ENCODE data around the gene GALNT17.

Gene GALNT17

DNA sequence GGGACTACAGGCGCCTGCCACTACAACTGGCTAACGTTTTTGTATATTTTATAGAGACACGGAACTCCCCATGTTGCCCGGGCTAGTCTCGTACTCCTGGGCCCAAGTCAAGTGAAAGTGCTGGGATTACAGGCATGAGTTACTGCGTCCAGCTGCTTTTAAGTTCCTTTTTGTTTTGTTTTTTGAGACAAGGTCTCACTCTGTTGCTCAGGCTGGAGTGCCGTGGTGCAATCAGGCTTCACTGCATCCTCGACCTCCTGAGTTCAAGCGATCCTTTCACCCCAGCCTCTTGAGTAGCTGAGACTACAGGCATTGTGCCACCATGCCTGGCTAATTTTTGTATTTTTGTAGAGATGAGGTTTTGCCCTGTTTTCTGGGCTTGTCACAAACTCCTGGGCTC, 155.0 kb downstream of the GALNT17 start:
- no peak for DNase-seq

DNA sequence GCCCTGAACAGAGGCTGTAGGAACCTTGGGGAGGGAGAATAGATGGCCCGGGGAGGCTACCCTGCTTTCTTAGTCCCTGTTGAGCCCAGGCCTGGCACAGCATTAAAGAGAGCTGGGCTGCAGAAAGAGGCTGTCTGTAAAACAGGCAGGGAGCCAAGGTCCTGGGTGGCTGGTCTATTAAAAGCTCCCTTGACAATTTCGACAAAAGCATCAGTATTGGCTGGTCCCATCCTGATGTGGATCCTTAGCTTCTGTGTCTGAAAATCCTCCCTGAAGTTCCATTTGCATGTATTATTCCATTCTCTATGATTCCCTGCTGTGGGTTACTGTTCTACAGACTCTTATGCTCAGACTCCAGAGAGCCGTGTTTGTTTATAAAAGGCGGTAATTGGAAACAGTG, 158.5 kb downstream of the GALNT17 start:
- DNase-seq: no peak

- DNase-seq: no peak
Measured at GRCh38 chr7:71298378-71298777, 166.4 kb downstream of the GALNT17 start.

DNA sequence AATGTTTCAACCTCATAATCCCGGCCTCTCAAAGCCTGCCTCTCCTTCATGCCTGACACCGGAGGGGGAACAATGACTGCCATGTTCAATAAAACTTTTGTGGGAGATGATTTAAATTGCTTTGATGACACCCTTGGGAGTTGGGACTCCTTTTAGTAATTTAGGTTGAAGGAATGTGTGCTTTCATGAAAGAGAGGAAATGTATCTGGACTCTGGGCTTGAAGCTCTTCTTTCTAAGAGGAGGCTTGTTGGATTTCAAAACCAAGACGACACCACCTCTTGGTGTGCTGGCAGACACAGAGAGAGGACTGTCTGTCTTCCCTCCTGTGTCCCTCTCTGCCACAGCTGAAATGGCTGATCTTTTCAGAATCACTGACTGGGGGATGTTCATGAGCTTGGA, 168.1 kb downstream of the GALNT17 start:
- no peak for DNase-seq

DNA sequence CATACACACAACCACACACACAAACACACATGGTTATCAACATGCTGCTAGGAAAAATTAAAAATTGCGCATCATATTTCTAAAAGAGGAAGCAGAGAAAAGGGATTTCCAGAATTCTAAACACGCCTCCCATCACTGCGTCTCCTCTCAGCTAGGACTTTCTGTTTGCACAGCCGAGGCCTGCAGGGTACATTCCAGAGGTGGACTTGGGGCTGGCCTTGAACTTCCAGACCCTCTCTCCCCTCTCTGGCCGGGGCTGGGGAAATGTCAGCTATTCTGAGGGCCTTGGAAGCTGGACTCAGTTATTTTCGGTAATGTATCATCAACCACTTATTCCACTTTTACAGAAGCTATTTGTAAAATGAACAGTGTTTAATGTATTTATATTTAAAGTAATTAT, 168.7 kb downstream of the GALNT17 start:
- DNase-seq: no peak

DNA sequence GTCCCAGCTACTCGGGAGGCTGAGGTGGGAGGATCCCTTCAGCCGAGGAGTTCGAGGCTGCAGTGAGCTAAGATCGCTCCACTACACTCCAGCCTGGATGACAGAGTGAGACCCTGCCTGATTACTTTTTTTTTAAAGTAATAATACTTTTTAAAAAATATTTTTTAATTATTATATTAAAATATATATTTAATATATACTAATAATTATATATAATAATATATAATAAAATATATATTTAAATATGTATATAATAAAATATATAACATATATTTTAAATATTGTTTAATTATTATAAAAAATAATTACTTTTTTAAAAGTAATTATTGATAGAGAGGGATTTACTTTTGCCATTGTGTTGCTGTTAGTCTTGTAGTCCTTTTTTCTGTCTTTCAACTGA, 169.2 kb downstream of the GALNT17 start:
- DNase-seq: no peak

- no peak for DNase-seq
Measured at GRCh38 chr7:71303566-71303965, 171.6 kb downstream of the GALNT17 start.

DNA sequence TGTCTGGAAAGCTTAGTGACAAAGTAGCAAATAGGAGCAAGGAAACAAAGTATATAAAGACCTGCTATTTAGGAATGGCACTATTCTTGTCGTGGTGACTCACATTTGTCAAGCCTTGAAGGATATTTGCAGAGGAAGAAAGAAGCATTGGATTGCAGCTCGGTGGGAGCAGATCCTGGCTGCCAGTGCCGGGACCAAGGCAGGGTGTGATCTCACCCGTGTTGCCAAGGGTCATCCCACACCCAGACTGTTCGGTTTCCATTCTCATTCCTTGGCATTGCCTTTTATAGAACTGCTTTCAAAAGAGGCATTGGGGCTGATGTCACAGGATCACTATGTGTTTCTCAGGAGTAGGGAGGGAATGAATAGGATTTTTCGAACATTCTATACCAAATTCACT, 176.2 kb downstream of the GALNT17 start:
- no peak for DNase-seq

DNA sequence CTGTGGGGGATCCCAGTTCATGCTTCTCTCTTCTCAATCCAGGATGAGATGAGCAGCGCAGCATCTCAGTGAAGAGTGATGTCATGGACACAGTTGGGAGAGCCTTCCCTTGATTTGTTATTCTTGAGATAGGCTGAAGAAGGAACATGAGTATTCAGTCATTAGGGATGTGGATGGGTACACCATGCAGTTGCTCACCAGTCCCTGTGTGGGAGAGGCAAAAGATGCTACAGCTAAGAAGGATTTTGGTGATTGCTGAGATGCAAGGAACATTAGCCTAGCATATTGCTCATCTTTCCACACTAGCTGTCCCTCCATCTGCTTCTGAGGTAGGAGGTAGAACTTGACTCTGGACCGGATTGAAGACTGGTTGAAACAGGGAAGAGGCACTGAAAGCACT, 179.6 kb downstream of the GALNT17 start:
- DNase-seq: no peak

GRCh38 chr7:71312755-71313490, 181.0 kb downstream of the GALNT17 start:
- DNase-seq: no peak

DNA sequence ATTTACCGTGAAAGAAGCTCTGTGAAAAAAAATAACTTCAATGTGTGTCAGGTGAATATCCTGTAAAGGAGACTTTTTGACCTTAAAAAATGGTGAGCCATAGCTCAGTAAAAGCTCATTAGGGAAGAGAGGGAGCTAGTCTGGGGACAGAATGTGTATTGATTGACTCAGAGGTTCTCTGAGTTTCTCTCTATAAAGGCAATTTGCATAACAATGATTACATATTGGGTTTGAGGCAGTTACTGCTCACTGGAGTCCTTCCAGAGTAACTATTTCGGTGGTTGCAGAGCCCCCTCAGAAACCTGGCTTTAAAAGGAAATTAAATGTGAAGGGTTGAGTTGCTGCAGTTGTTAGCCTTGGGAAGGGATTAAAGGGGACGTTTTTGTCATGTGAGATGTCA, 181.6 kb downstream of the GALNT17 start:
- DNase-seq: no peak

DNA sequence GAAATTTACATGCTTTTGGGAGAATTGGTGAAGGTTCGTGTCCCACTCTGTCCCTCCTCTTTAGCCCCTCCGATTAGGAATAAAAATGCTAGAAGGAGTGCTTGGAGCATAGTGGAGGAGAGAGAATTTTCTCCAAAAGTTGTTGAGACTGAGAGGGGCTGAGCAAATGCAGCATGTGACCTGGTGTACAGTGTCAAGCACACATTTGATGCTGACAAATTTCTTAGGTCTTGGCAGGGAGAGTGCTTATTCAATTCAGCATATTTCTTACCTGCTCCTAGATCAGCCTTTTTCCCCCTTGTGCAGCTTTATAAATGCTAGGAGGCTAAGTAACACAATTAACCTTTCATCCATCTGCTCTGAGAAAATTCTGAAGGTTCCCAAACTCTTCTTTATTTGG, 189.0 kb downstream of the GALNT17 start:
- DNase-seq: no peak

DNA sequence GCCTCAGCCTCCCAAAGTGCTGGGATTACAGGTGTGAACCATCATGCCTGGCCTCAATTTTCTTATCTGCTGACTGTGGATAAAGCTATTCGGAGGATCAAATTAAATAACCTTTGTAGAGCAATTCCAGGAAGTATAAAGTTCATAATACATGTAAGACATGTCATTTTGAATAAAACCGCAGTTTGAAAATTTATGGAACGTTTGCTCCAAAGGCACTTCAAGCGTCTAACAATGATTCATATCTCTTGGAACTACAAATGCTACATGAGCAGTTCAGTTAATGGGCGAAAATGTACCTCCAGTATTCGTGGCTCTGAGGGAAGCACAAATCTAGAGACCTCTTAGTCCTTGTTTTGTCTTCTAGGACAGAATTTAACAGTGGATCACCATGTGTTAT, 190.3 kb downstream of the GALNT17 start:
- DNase-seq: no peak

DNA sequence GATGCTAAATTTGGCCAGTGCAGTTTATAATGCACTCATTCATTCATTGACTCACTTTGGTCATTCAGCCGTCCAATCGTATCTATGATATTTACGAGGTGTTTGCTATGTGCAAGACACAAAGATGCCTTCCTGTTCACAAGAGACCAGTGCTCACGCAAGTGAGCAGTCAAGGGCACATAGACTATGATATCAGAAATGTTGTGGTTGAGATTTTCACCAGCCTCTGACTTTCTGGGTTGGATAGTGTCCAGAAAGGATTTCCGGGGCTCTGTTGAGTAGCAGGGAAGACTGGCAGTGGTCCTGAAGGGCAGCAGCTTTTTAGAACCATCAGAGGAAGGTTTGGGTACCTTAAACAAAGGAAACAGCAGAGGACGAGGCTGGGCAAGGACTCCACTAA, 191.8 kb downstream of the GALNT17 start:
- DNase-seq: no peak

GRCh38 chr7:71325151-71325550, 193.2 kb downstream of the GALNT17 start:
- DNase-seq: no peak

DNA sequence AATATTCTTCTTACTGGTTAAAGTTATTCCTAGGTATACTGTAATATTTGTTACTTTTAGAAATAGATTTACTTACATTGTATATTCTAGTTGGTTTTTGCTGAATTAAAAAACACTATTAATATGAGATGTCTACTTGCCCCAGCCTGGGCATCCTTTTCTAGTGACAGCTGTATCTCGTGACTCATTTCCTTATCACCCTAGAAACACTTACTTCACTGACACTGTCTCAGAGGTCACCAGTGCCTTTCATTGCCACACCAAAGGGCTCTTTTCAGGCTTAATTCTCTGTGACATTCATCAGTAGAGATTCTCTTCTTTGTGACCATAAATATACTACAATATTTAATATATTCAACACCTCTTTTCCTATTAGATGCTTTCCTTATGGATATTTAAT, 194.7 kb downstream of the GALNT17 start:
- no peak for DNase-seq

DNA sequence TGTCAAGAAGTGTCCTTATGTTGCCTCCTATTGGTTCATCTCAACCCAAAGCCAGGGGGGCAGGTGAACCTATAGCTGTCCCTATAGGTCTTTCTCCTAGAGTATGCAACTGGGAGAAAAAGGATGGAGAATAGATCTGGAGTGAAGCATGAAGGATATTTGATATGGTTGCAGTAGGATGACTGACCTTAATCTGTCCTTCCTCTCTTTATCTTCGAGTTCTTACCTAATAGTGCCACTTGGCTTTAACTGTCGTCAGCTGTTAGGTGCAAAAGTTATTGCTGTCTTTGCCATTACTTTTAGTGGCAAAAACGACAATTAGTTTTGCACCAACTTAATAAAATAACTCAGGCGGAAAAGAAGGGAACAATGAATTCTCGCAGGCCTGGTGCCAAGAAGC, 196.0 kb downstream of the GALNT17 start:
- DNase-seq: no peak

GRCh38 chr7:71329030-71329660, 197.2 kb downstream of the GALNT17 start:
- no peak for DNase-seq

DNA sequence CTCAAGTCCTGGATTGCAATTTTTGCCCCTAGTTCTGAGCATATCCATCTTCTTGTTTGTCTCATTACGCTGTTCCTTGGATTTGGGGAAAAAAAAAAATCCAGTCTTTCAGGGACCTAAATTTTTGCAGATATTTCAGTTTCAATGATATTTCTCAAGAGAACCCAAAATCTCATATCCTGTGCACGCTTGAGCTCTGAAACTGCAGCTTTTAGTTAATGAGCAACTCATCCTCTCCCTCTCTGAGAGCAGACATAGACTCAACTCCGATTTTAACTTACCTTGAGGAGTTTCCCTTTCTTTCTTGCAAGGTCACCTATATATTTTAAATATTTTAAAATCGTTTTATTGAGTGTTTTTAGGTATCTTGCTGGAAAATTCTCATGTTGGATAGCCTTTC, 200.3 kb downstream of the GALNT17 start:
- DNase-seq: no peak

DNA sequence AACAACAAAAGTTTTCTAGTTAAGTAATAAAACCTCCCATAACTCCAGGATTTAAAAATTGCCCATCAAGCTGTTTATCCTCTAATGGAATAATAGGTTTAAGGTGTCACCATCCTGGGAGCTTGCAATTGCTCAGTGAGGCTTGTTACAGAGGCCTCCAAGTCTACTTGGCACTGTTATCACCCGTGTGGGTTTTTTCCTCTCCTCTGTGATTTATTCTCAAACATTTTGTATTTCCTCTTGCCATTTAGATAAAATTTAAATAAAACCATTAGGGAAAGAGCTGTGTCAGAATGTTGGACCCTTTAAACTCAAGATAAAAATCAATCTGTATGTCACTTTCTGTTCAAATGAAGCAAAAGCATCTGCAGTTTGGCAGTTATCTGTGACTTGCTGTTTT, 202.6 kb downstream of the GALNT17 start:
- no peak for DNase-seq

DNA sequence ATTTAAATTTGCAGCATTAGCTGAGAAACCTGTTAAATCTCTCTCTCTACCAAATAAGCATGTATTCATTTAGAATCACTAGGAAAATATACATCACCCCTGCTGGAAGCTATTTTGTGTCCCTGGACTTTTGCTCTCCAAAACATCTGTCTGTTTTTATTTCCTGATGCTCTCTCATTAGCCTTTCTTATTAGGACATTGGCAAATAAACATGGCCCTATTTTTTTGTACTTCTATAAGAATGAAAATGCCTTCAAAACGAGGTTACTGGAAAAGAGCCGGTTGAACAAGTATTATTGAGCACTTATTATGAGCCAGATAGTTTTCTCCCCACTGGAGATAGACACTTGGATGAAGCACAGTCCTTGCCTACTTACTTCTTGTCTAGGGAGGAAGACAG, 206.9 kb downstream of the GALNT17 start:
- no peak for DNase-seq

GRCh38 chr7:71339924-71340323, 208.0 kb downstream of the GALNT17 start:
- DNase-seq: no peak

- DNase-seq: no peak
Measured at GRCh38 chr7:71342202-71342601, 210.3 kb downstream of the GALNT17 start.

DNA sequence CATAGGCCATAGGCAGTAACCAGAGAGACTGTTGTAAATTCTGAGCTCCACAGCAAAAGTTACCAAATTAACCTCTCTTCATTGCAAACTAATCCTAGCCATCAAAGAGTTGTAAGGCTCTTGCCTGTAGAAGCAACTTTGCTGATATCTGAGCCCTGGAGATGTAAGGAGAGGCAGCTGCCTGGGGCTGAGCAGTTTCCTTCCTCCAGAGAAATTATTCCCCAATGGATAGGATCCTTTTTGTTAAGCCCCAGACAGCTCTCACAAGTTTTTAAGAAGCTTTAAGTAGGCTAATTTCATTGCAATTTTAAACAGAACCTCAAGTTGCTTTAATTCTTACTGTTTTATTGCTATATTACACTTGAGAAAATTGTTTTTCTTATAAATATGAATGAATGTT, 211.1 kb downstream of the GALNT17 start:
- DNase-seq: no peak

DNA sequence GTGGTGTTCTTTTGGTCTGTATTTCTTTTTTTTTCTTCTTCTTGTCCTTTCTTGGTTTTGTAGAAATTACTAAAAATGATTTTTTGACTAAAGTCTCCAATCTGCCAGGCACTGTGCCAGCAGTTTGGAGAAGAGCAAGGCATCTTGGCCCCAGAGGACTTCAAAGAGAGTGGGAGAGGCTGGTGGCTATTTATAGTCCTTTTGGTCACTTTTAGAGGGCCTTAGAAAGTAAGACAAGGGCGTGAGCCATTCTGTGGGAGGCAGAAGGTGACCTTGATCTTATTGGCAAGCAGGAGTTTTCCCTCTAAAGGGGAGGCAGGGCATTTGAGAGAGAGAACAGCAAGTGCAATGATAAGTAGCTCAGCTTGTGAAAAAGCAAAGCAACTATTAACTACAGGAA, 211.9 kb downstream of the GALNT17 start:
- no peak for DNase-seq

Measured in stimulated activated CD8-positive, alpha-beta memory T cell treated with anti-CD3 and anti-CD28 coated beads, Interleukin-4, amount 100 ng/mL, for 48 hours (primary cell).